GM21515 (cell line): Measurements from ENCODE around the gene KIF5C.
"Not testable (repeated sequence)": the region's sequence is repeated elsewhere in the genome, so short reads cannot be mapped to it uniquely, and the experiment has no call there.

ENCODE experiments used
- ATAC-seq: cut with Tn5 transposase; IDR thresholded peaks from one replicate; pipeline ENCODE4 v1.9.1; 2021; ENCODE audit not compliant: unreplicated experiment

Gene KIF5C

GRCh38 chr2:148874868-148875341 is at the start of gene KIF5C:
TSS of gene KIF5C (plus strand) at chr2:148875227. CDS start at chr2:148875618, 391 bp downstream.
- ATAC-seq: peak; percentile 96

GRCh38 chr2:148826791-148827190 is 48.2 kb upstream of the KIF5C start:
- ATAC-seq: no peak

- ATAC-seq: no peak
Measured at GRCh38 chr2:148828941-148829340, 46.1 kb upstream of the KIF5C start.

- ATAC-seq: no peak
Measured at GRCh38 chr2:148829618-148830017, 45.4 kb upstream of the KIF5C start.

GRCh38 chr2:148832637-148833036 is 42.4 kb upstream of the KIF5C start:
- no peak for ATAC-seq

GRCh38 chr2:148842050-148842449 is 33.0 kb upstream of the KIF5C start:
- ATAC-seq: no peak

- ATAC-seq: no peak
Measured at GRCh38 chr2:148848146-148848545, 26.9 kb upstream of the KIF5C start.

- no peak for ATAC-seq
Measured at GRCh38 chr2:148853458-148853857, 21.6 kb upstream of the KIF5C start.

GRCh38 chr2:148860037-148860436 is 15.0 kb upstream of the KIF5C start:
- no peak for ATAC-seq

- no peak for ATAC-seq
Measured at GRCh38 chr2:148861367-148861766, 13.7 kb upstream of the KIF5C start.

GRCh38 chr2:148862478-148862877 is 12.5 kb upstream of the KIF5C start:
- not testable (repeated sequence) for ATAC-seq

GRCh38 chr2:148865512-148865911 is 9.5 kb upstream of the KIF5C start:
- no peak for ATAC-seq

- no peak for ATAC-seq
Measured at GRCh38 chr2:148866091-148866490, 8.9 kb upstream of the KIF5C start.

- no peak for ATAC-seq
Measured at GRCh38 chr2:148867079-148867769, 7.8 kb upstream of the KIF5C start.

- peak; percentile 37 for ATAC-seq
Measured at GRCh38 chr2:148875387-148876051, 492 bp downstream of the KIF5C start.

GRCh38 chr2:148876202-148876594 is 1.2 kb downstream of the KIF5C start:
- ATAC-seq: no peak

GRCh38 chr2:148876595-148877402 is 1.8 kb downstream of the KIF5C start:
- ATAC-seq: no peak

- ATAC-seq: no peak
Measured at GRCh38 chr2:148877403-148877740, 2.3 kb downstream of the KIF5C start.

- no peak for ATAC-seq
Measured at GRCh38 chr2:148880636-148881035, 5.6 kb downstream of the KIF5C start.

GRCh38 chr2:148882051-148882450 is 7.0 kb downstream of the KIF5C start:
- no peak for ATAC-seq

GRCh38 chr2:148885209-148885608 is 10.2 kb downstream of the KIF5C start:
- no peak for ATAC-seq

GRCh38 chr2:148885988-148886387 is 11.0 kb downstream of the KIF5C start:
- no peak for ATAC-seq
